SU-DHL-6 (cell line): ENCODE results near the gene HCFC2.

Source experiments
- H2AFZ ChIP-seq: fragments of 200-600 bp; sonication (generic); 2 replicates; pipeline ENCODE4 v1.6.1; 2014; ENCODE audit warnings: low read depth, mild to moderate bottlenecking, moderate library complexity, mixed read lengths, antibody characterized with exemption, low read length; ENCODE audit not compliant: severe bottlenecking
- H3F3A ChIP-seq: fragments of 200-600 bp; shearing (Covaris generic); 2 replicates; pipeline ENCODE4 v1.6.0; 2016; ENCODE audit warnings: antibody characterized with exemption, mild to moderate bottlenecking; ENCODE audit not compliant: insufficient read depth
- H3K27ac ChIP-seq: fragments of 200-600 bp; sonication (generic); 2 replicates; pipeline ENCODE4 v1.5.1; 2016; ENCODE audit warnings: low read depth, mild to moderate bottlenecking, low read length, moderate library complexity, mixed read lengths
- H3K27me3 ChIP-seq: fragments of 200-600 bp; sonication (generic), shearing (Covaris generic); 2 replicates; pipeline ENCODE4 v1.6.0; 2014; ENCODE audit warnings: mild to moderate bottlenecking, low read length
- H3K36me3 ChIP-seq: fragments of 200-600 bp; sonication (generic); 2 replicates; pipeline ENCODE4 v1.6.1; 2014; ENCODE audit warnings: mild to moderate bottlenecking, low read length, mixed read lengths
- H3K4me2 ChIP-seq: fragments of 300-600, 200-600 bp; shearing (Covaris generic), sonication (generic); 2 replicates; pipeline ENCODE4 v1.6.0; 2014; ENCODE audit warnings: low read length, low read depth, mild to moderate bottlenecking; ENCODE audit not compliant: poor library complexity, severe bottlenecking
- H3K4me3 ChIP-seq: fragments of 200-600 bp; sonication (generic); 2 replicates; pipeline ENCODE4 v1.5.1; 2014; ENCODE audit warnings: antibody characterized with exemption, low read length, mild to moderate bottlenecking, mixed read lengths; ENCODE audit not compliant: insufficient read depth, poor library complexity, severe bottlenecking
- H3K79me2 ChIP-seq: fragments of 200-600 bp; sonication (generic); 2 replicates; pipeline ENCODE4 v1.6.1; 2014; ENCODE audit warnings: mild to moderate bottlenecking, low read length, moderate library complexity; ENCODE audit not compliant: insufficient read depth
- H3K9ac ChIP-seq: fragments of 200-600 bp; sonication (generic); 2 replicates; pipeline ENCODE4 v1.7.0; 2014; ENCODE audit warnings: mild to moderate bottlenecking, low read length
- H3K9me2 ChIP-seq: fragments of 200-600 bp; sonication (generic); replicated peaks from 2 replicates; pipeline ENCODE4 v1.6.1; 2014; ENCODE audit warnings: low read length; ENCODE audit not compliant: insufficient read depth
- H3K9me3 ChIP-seq: fragments of 200-600 bp; sonication (generic); 2 replicates; pipeline ENCODE4 v1.6.1; 2014; ENCODE audit warnings: low read length, mixed read lengths; ENCODE audit not compliant: insufficient read depth
- H4K20me1 ChIP-seq: fragments of 200-600 bp; sonication (generic); 2 replicates; pipeline ENCODE4 v1.6.1; 2014; ENCODE audit warnings: low read depth, mild to moderate bottlenecking, antibody characterized with exemption, low read length, moderate library complexity, mixed read lengths
- EZH2phosphoT487 ChIP-seq: fragments of 200-600 bp; sonication (generic), shearing (Covaris generic); conservative IDR thresholded peaks from 2 replicates; pipeline ENCODE4 v1.6.1; 2018; ENCODE audit warnings: mild to moderate bottlenecking, antibody characterized with exemption, low read length, moderate library complexity, mixed read lengths
- TF ChIP-seq, protein P1 (sequence below): fragments of 200-600 bp; sonication (generic); IDR thresholded peaks from one replicate; pipeline ENCODE4 v1.5.1; 2017; ENCODE audit warnings: antibody characterized with exemption, mild to moderate bottlenecking, low read length, moderate library complexity; ENCODE audit not compliant: insufficient read depth, poor library complexity, severe bottlenecking

The HCFC2 gene

DNA sequence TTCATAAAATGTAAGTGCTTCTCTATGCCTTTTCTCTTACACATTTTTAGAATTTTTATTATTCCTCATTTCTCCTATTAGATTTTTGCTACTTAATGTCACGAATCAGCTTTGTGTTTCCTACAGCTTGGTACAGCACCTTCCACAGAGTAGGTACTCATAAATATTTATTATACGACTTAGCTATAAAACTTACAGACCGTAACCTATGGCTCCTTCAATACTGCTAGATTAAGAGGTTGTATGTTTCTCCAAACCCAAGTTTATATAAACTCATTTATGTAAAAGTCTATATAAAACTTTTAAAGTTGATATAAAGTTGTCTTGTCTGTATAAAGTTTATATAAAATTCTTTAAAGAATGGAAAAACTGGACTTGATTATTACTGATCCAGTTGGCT is 62.2 kb downstream of the HCFC2 start:
- Histone ChIP-seq H3K27ac (no peak overlapping the region), H3K4me3 (no peak overlapping the region), H3K27me3 (no peaks in the 10 kb centered on the region), H3K9ac (no peak overlapping the region), H2AFZ (no peak overlapping the region), H4K20me1 (no peaks in the 10 kb centered on the region), H3K36me3 (peaks cover 25% of the 10 kb centered on the region; the same call in 1 of the 2 replicates), H3K79me2 (no peaks in the 10 kb centered on the region; the same call in 1 of the 2 replicates), H3K4me2 (no peak overlapping the region), H3K9me2 (no peaks in the 10 kb centered on the region), H3K9me3 (no peaks in the 10 kb centered on the region), H3F3A (peaks cover 4% of the 10 kb centered on the region; the same call in 1 of the 2 replicates)
- no peak for TF ChIP-seq EZH2phosphoT487
- TF ChIP-seq, protein P1, sequence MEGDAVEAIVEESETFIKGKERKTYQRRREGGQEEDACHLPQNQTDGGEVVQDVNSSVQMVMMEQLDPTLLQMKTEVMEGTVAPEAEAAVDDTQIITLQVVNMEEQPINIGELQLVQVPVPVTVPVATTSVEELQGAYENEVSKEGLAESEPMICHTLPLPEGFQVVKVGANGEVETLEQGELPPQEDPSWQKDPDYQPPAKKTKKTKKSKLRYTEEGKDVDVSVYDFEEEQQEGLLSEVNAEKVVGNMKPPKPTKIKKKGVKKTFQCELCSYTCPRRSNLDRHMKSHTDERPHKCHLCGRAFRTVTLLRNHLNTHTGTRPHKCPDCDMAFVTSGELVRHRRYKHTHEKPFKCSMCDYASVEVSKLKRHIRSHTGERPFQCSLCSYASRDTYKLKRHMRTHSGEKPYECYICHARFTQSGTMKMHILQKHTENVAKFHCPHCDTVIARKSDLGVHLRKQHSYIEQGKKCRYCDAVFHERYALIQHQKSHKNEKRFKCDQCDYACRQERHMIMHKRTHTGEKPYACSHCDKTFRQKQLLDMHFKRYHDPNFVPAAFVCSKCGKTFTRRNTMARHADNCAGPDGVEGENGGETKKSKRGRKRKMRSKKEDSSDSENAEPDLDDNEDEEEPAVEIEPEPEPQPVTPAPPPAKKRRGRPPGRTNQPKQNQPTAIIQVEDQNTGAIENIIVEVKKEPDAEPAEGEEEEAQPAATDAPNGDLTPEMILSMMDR = no peak

DNA sequence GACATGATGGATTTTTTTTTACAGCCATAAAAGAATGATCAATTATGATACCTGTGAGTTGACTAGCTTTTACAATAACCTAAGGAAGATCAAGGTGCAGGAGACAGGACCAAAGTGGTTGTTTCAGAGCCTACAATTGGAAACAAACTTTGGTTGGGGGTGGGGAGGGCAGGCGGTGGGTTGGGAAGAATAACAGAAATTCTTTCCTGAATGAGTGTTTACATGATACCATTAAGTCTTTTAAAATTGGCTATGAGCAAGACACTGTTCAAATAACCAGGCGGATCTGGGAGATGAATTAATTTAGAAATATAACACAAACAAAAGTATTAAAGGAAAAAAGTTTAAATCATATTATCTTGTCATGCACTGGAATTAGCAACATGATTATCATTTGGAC is 66.4 kb downstream of the HCFC2 start:
- H3K9ac ChIP-seq = no peak overlapping the region
- H3F3A ChIP-seq = peaks cover 4% of the 10 kb centered on the region; the same call in 1 of the 2 replicates
- H3K36me3 ChIP-seq = peaks cover 17% of the 10 kb centered on the region; the same call in 1 of the 2 replicates
- no peaks in the 10 kb centered on the region for H3K9me2 ChIP-seq
- no peak overlapping the region for H3K27ac ChIP-seq
- TF ChIP-seq, protein P1 = no peak
- no peak for TF ChIP-seq EZH2phosphoT487
- H3K4me2 ChIP-seq = no peak overlapping the region
- H3K27me3 ChIP-seq = no peaks in the 10 kb centered on the region
- H4K20me1 ChIP-seq = no peaks in the 10 kb centered on the region
- H3K79me2 ChIP-seq = peaks cover 20% of the 10 kb centered on the region
- H2AFZ ChIP-seq = no peak overlapping the region
- no peak overlapping the region for H3K4me3 ChIP-seq
- H3K9me3 ChIP-seq = no peaks in the 10 kb centered on the region

DNA sequence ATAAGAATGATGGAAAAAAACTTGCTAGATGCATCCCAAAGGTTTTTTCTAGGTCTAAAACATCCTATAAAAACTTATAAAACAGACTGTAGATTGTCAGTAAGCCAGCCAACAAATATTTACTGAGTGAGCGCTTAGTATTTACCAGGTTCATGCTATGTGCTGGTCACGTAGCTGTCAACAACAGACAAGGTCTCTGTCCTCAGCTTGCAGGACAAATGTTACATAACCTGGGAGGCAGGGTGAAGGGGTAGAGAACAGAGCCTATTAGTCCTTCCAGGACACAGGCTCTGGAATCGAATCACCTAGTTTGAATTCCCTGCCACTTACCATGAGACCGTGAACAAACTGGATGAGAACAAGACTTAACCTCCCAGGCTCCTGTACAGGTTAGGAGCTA is 67.3 kb downstream of the HCFC2 start:
- no peaks in the 10 kb centered on the region for H3K9me3 ChIP-seq
- H3K27me3 ChIP-seq = no peaks in the 10 kb centered on the region
- no peak for TF ChIP-seq EZH2phosphoT487
- TF ChIP-seq, protein P1 = no peak
- H3F3A ChIP-seq = peaks cover 4% of the 10 kb centered on the region; the same call in 1 of the 2 replicates
- H4K20me1 ChIP-seq = no peaks in the 10 kb centered on the region
- no peak overlapping the region for H2AFZ ChIP-seq
- no peak overlapping the region for H3K4me3 ChIP-seq
- H3K79me2 ChIP-seq = peaks cover 27% of the 10 kb centered on the region
- no peaks in the 10 kb centered on the region for H3K9me2 ChIP-seq
- H3K4me2 ChIP-seq = no peak overlapping the region
- H3K27ac ChIP-seq = no peak overlapping the region
- peaks cover 8% of the 10 kb centered on the region; the same call in 1 of the 2 replicates for H3K36me3 ChIP-seq
- H3K9ac ChIP-seq = no peak overlapping the region
